Astrocyte of the spinal cord (primary cell): ENCODE results near the gene WDFY4.

Source experiments
- DNase-seq: peaks from one replicate; pipeline ENCODE4 v3.0.0; 2011; ENCODE audit warnings: low read depth, low spot score
- H3K4me3 ChIP-seq: 2 replicates; pipeline ENCODE4 v1.5.1; 2011; ENCODE audit warnings: low read depth, mild to moderate bottlenecking, low read length, moderate library complexity
- in situ Hi-C: cut with HindIII; loops from 2 replicates; pipeline ENCODE4 v1.10.0; 2017; ENCODE audit warnings: low sequenced_read_pairs
- TF ChIP-seq, protein P1 (sequence below): IDR thresholded peaks from 2 replicates; pipeline ENCODE4 v1.5.1; 2012; ENCODE audit warnings: low read depth, mild to moderate bottlenecking, low read length, inconsistent platforms

The WDFY4 gene

DNA sequence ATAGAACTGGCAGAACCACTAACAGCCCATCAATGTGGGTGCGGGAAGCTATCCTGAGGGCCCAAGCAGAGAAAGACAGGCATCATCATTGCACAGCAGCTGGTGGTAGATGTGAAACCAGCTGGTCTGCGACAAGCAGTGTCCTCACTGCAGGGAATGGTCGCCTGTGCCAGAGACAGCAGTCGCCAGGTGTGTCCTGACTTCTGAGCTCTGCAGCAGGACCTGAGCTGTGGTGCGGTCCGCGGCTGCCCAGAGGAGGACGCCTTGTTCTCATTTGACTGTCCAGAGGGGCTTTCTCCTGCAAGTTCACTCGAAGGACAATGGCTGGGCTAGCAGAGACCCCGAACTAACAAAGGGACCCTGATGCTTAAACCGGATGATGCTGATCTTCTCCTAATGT is 157.6 kb downstream of the WDFY4 start:
- in situ Hi-C loops: no loop called here
- TF ChIP-seq, protein P1, sequence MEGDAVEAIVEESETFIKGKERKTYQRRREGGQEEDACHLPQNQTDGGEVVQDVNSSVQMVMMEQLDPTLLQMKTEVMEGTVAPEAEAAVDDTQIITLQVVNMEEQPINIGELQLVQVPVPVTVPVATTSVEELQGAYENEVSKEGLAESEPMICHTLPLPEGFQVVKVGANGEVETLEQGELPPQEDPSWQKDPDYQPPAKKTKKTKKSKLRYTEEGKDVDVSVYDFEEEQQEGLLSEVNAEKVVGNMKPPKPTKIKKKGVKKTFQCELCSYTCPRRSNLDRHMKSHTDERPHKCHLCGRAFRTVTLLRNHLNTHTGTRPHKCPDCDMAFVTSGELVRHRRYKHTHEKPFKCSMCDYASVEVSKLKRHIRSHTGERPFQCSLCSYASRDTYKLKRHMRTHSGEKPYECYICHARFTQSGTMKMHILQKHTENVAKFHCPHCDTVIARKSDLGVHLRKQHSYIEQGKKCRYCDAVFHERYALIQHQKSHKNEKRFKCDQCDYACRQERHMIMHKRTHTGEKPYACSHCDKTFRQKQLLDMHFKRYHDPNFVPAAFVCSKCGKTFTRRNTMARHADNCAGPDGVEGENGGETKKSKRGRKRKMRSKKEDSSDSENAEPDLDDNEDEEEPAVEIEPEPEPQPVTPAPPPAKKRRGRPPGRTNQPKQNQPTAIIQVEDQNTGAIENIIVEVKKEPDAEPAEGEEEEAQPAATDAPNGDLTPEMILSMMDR: no peak

DNA sequence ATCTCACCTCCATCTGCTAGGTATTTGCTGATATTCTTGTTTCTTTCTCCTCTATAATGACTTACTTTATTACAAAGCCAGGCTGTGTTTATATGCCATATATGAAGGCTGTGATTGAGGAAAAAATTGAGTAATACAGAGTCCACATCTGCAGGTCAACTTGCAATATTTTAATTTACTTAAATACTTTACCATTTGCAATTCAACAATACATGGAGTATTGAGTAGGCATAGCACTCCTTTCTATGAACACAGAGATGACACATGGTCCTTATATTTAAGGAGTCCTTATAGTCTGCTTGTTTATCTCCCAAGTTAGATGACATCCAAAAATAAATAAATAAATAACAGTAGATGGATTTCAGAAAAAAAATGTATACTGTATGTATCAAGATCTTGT is 158.5 kb downstream of the WDFY4 start:
- H3K4me3 ChIP-seq: no peak overlapping the region
- DNase-seq: no peak
- TF ChIP-seq, protein P1: no peak
- in situ Hi-C loops: no loop called here

More for the DNA sequence above, 157.6 kb downstream of the WDFY4 start:
- no peak overlapping the region for H3K4me3 ChIP-seq
- DNase-seq: no peak

DNA sequence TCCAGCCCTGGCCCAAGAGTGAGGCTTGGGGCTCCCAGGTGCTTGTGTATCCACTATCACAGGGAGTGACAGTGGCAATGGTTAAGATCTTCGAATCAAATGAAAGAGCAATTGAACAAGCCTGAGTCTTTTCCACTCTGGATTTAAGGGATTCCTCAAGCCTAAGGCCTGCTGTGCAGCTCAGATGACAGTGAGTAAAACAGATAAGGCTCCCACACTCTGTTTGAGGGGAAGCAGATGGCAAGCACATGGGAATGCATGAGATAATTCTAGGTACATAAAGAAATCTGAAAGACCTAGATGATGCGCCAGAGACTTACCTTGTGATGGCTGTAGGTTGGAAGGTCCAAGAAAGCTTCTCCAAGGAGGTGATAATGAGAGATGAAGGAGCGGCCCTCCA is 159.9 kb downstream of the WDFY4 start:
- in situ Hi-C loops: no loop called here
- TF ChIP-seq, protein P1: no peak
- no peak for DNase-seq
- H3K4me3 ChIP-seq: no peak overlapping the region

DNA sequence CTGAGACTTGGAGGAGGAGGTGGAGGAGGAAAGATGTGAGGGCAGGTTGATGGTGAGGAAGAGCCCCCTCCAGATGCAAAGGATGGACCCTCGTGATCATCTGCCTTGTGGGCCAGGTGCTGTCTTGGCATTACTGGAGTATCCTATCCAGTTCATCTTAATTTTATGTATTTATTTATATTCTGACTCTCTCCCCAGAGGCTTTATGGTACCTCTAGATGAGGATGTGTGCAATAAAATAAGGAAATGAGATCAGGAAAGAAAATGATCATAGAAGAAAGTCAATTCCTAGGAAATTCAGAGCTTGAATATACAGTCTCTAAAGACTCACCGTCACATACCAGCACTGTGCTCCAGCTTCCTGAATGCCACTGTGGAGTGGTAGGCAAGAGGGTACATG is 160.8 kb downstream of the WDFY4 start:
- in situ Hi-C loops: no loop called here
- no peak for DNase-seq
- TF ChIP-seq, protein P1: no peak
- H3K4me3 ChIP-seq: no peak overlapping the region

DNA sequence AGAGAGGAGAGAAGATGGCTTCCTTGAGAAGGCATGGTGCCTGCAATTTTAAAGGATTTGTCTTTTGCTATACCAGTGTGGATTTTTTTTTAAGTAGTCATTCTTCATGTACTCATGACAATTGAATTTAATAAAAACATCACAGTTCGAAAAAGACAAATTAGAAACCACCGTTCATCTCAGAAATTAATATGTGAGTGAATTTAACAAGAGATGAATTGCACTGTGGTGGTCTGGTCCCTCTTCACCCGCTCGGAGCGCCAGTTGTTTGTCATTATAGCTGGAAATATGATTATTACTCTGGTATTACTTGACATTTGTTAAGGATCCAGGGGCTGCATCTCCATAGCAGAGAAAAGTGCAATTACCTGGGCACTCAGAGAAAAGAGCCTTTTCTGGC is 163.0 kb downstream of the WDFY4 start:
- no peak for DNase-seq
- in situ Hi-C loops: no loop called here
- no peak overlapping the region for H3K4me3 ChIP-seq
- TF ChIP-seq, protein P1: no peak

DNA sequence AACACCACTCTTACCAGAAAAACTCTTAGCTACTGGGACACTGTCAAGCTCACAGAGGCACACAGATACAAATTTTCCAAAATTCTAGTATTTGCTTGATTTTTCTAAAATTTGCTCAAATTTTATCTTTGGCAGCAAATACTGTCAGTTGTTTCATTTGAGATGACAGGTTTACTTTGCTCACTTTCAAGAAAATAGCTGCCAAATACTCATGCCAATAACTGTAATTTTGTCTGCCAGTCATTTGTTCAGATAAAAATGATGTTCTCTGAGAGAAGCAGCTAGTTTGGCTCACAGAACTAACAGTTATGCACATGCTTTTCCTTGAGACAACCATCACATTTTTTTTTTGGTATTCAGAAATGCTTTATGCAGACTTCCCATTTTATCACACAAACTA is 172.2 kb downstream of the WDFY4 start:
- H3K4me3 ChIP-seq: no peak overlapping the region
- no peak for DNase-seq
- in situ Hi-C loops: no loop called here
- TF ChIP-seq, protein P1: no peak

DNA sequence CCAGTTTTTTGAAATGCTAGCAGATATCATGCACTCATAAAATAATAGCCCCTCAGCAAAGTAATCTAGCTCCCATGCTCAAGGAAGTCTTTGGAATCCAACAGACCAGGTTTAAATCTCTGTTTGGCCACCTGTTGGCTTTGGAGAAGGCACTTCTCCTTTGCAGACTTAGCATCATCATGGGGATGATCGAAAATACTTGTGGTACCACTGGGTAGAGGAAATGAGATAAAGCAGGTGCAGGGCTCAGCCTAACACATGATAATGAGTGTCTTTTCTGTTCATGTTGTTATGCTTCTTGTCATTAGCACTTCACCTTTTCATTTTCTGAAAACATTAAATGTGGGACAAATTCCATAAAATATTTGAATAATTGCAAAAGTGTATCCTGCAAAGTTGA is 187.6 kb downstream of the WDFY4 start:
- DNase-seq: no peak
- in situ Hi-C loops: no loop called here
- H3K4me3 ChIP-seq: no peak overlapping the region
- TF ChIP-seq, protein P1: no peak
